LNCaP clone FGC (cell line): ENCODE results near the gene GUK1.
A peak's percentile ranks its signal among the peaks of the same experiment; 100 is the strongest.

ENCODE experiments used
- DNase-seq: peaks from one replicate; pipeline ENCODE4 v3.0.0-alpha.2; 2011; ENCODE audit warnings: low read depth
- H3K4me3 ChIP-seq: 2 replicates; pipeline ENCODE4 v1.5.1; 2011; ENCODE audit warnings: mild to moderate bottlenecking, low read depth, low read length, control low read depth
- TF ChIP-seq, protein P1 (sequence below): IDR thresholded peaks from 2 replicates; pipeline ENCODE4 v1.5.1; 2012; ENCODE audit warnings: mild to moderate bottlenecking; ENCODE audit not compliant: control insufficient read depth, insufficient read depth; ENCODE audit errors: extremely low read depth

GUK1 gene, protein sequence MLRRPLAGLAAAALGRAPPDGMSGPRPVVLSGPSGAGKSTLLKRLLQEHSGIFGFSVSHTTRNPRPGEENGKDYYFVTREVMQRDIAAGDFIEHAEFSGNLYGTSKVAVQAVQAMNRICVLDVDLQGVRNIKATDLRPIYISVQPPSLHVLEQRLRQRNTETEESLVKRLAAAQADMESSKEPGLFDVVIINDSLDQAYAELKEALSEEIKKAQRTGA

DNA sequence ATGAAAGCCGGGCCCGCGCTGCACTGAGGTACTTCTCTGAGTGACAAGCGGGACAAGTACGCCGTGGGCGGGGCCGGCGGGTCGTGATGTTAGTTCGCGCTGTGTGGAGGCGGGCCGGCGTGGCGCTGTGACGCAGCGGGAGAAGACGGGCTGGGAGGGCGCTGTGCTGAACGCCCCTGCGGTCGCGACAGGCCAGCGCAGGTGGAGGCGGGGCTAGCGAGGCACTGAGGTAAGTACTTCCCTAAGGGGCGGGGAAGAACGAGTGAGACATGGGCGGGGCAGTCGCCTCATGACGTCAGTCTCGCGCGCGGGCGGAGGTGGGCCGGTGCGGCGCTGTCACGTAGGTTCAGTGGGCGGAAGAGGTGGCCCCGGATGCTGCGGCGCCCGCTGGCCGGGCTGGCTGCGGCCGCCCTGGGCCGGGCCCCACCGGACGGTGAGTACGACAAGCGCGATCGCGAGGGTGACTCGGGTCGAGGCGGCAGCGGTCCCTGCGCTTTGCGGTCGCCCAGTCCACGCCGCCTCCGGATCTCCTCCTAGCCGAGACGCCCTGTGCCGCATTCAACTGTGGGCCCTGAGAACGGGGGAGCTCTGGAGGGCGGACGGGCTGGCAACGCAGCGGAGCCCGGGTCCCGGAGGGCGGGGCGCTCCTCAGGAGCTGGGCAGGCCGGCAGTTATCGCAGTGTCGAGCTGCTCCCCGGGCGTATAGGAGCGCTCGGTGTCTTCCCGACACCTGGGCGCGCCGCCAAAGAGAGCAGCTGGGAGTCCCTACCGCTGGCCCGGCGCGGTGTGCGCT is at the start of gene GUK1:
GUK1 (plus strand) TSS at position 349 of the 793 bp plus-strand sequence; CDS start at position 373, 24 bp downstream.
- TF ChIP-seq, protein P1, sequence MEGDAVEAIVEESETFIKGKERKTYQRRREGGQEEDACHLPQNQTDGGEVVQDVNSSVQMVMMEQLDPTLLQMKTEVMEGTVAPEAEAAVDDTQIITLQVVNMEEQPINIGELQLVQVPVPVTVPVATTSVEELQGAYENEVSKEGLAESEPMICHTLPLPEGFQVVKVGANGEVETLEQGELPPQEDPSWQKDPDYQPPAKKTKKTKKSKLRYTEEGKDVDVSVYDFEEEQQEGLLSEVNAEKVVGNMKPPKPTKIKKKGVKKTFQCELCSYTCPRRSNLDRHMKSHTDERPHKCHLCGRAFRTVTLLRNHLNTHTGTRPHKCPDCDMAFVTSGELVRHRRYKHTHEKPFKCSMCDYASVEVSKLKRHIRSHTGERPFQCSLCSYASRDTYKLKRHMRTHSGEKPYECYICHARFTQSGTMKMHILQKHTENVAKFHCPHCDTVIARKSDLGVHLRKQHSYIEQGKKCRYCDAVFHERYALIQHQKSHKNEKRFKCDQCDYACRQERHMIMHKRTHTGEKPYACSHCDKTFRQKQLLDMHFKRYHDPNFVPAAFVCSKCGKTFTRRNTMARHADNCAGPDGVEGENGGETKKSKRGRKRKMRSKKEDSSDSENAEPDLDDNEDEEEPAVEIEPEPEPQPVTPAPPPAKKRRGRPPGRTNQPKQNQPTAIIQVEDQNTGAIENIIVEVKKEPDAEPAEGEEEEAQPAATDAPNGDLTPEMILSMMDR, result peak; percentile 38; the same call in 1 of the 2 replicates
- peak within 1 kb of the TSS; percentile 98 for H3K4me3 ChIP-seq
- DNase-seq, result peak; percentile 99

DNA sequence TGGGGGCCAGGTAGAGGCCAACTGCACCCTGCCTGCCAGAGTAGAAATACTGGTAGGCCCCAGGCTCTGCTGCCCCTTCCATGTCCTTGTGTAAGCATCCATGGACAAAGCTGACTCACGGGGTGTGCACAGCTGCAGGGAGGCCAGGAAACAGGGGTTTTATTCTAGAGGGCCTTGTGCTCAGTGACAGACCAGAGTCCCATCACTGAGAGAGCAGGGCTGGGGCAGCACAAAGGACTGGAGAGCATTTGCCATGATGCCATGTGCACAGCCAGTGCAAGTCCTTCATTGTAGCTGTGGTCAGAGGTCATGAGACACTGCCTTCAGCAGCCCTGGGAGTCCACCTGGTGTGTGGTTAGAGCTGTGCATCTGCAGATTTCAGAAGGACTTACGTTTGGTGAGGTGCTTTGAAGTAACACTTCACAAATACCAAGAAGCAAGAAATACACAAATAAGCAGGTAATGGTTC is 49.4 kb upstream of the GUK1 start:
- DNase-seq, result peak; percentile 60
- peak overlapping the region; percentile 39 for H3K4me3 ChIP-seq
- TF ChIP-seq, protein P1, result 0 out of 2 replicates have a peak, but pooled peaks have one; percentile 18

DNA sequence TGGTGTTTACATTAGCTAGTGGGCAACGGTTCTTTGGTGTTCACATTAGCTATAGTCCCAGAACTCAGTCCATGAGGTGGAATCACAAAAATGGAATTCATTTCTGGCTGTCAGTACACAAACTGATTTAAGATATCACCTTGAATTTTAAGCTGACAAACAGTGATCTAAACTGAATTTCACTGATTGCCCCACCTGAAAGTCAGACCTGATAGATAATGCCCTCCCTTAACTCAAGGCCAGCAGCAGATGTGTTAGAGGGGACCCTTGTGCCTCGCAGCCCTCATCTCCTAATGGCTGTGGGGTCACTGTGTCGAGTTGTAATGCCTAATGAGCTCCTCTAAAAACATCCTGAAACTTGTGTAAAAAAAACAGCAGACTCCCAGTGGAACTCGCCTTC is 49.0 kb upstream of the GUK1 start:
- TF ChIP-seq, protein P1, result no peak
- no peak overlapping the region for H3K4me3 ChIP-seq
- no peak for DNase-seq

DNA sequence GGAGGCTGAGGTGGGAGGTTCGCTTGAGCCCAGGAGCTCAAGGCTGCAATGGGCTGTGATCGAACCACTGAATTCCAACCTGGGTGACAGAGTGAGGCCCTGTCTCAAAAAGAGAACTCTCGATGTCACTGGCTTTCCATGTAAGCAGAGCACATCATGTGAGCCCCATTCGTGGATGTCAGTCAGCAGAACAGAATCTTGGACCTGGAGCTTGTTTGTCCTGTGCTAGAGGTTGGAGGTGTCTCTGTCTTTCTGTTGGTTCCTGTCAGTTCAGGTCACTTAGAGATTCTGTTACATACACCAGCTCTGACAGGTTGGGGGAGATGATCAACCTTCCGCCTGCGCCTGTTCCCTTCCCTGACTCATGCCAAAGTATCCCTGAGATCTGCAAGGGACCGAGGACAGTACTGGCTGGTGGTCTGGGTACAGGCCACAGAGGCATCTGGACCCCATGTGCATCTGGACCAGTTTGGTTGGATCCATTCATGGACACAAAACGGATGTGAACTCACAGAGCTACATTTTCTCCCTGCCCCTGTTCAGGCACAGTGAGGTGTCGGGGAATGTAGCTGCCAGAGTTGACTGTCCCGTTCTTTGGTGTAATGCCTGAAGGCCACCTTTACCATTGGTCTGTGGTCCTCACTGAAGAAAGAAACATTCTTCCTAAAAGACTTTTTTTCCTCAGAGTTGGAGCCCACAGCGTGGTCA is 47.6 kb upstream of the GUK1 start:
- DNase-seq, result no peak

DNA sequence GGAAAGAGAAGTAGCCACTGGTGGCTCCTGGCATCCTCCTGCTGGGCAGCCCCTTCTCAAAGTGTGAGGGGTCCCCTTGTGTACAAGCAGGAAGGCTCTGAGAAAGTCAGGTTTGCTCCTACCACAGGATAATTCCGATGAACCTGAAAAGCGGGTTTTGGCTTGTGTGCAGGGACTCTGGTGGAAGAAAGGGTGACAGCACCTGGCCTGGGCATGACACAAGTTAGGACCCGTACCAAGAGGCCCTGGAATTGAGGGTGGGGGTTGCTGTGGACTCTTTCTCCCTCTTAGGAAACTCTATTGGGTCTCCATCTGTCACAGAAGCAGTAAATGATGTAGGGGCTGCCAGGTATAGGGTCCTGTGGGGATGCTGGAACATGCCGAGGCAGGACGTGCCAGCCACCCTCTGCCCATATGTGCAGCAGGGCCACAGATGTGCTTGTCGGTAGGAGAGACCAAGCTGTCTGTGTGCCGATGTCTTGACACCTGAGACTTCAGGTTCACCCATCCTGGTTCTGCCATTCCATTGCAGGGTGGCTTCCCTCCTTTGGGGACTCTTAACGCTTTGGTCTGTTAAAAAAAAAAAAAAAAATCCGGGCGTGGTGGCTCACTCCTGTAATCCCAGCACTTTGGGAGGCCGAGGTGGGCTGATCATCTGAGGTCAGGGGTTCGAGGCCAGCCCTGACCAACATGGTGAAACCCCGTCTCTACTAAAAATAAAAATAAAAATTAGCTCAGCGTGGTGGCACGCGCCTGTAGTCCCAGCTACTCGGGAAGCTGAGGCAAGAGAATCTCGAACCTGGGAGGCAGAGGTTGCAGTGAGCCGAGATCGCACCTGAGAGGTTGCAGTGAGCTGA is 46.8 kb upstream of the GUK1 start:
- no peak for DNase-seq
- H3K4me3 ChIP-seq, result peak overlapping the region; percentile 6; the same call in 1 of the 2 replicates
- TF ChIP-seq, protein P1, result no peak

More for the DNA sequence above, 47.6 kb upstream of the GUK1 start:
- H3K4me3 ChIP-seq, result peak overlapping the region; percentile 6; the same call in 1 of the 2 replicates
- TF ChIP-seq, protein P1, result no peak
